Hepatocyte (in vitro differentiated cells): ENCODE data around the gene PIGK. TPM values are rescaled to one million over a fixed set of nuclear protein-coding genes. Genes with fewer than 3 reads are reported as not detected.
"Not testable (repeated sequence)": the region's sequence is repeated elsewhere in the genome, so short reads cannot be mapped to it uniquely, and the experiment has no call there.

Experiments used
- DNase-seq: peaks from one replicate; pipeline ENCODE4 v3.0.0-alpha.2; 2016; ENCODE audit warnings: low spot score
- H2AFZ ChIP-seq: fragments of 200-600 bp; sonication (generic); 2 replicates; pipeline ENCODE4 v1.6.0; 2016; ENCODE audit warnings: antibody characterized with exemption, mild to moderate bottlenecking
- H3K27ac ChIP-seq: fragments of 200-600 bp; sonication (generic); 2 replicates; pipeline ENCODE4 v1.5.1; 2016; ENCODE audit warnings: mild to moderate bottlenecking
- H3K27me3 ChIP-seq: fragments of 200-600 bp; sonication (generic); 2 replicates; pipeline ENCODE4 v1.6.1; 2016
- H3K36me3 ChIP-seq: fragments of 200-600 bp; sonication (generic); replicated peaks from 2 replicates; pipeline ENCODE4 v1.5.1; 2016; ENCODE audit warnings: low read depth; ENCODE audit not compliant: insufficient read depth
- H3K4me1 ChIP-seq: fragments of 200-600 bp; sonication (generic); 2 replicates; pipeline ENCODE4 v1.5.1; 2016; ENCODE audit warnings: mild to moderate bottlenecking, moderate library complexity; ENCODE audit not compliant: insufficient read depth
- H3K4me2 ChIP-seq: fragments of 200-600 bp; sonication (generic); 2 replicates; pipeline ENCODE4 v1.6.0; 2016
- H3K4me3 ChIP-seq: fragments of 200-600 bp; sonication (generic); 2 replicates; pipeline ENCODE4 v1.5.1; 2016; ENCODE audit warnings: mild to moderate bottlenecking
- H3K79me2 ChIP-seq: fragments of 200-600 bp; sonication (generic); 2 replicates; pipeline ENCODE4 v1.6.0; 2017; ENCODE audit warnings: mild to moderate bottlenecking
- H3K9me2 ChIP-seq: fragments of 200-600 bp; sonication (generic); replicated peaks from 2 replicates; pipeline ENCODE4 v1.6.0; 2017; ENCODE audit warnings: mild to moderate bottlenecking; ENCODE audit not compliant: insufficient read depth
- H3K9me3 ChIP-seq: fragments of 200-600 bp; sonication (generic); 2 replicates; pipeline ENCODE4 v1.5.1; 2016; ENCODE audit warnings: low read depth, mild to moderate bottlenecking
- H4K20me1 ChIP-seq: fragments of 200-600 bp; sonication (generic); 2 replicates; pipeline ENCODE4 v1.6.0; 2016; ENCODE audit warnings: mild to moderate bottlenecking; ENCODE audit not compliant: insufficient read depth, poor library complexity, severe bottlenecking
- EZH2 ChIP-seq: fragments of 200-600 bp; sonication (generic); IDR thresholded peaks from 2 replicates; pipeline ENCODE4 v1.6.1; 2016; ENCODE audit warnings: antibody characterized with exemption, mild to moderate bottlenecking, borderline replicate concordance
- EZH2phosphoT487 ChIP-seq: fragments of 200-600 bp; sonication (generic); IDR thresholded peaks from one replicate; pipeline ENCODE4 v1.6.1; 2018; ENCODE audit warnings: antibody characterized with exemption, mild to moderate bottlenecking, low read depth, moderate library complexity; ENCODE audit not compliant: unreplicated experiment, severe bottlenecking
- WGBS: methylation state at CpG from one replicate; pipeline ENCODE4 v1.1.6; 2016; ENCODE audit warnings: low lambda C conversion rate; ENCODE audit errors: missing lambda C conversion rate; 5-methylcytosine and 5-hydroxymethylcytosine counted together
- polyA plus RNA-seq: library from polyadenylated mRNA; unstranded; fragments of >200 nt; fragmentation: Nextera tagmentation; extraction: Ambion mirVana; gene quantifications from 2 replicates; pipeline ENCODE4 v1.2.1, GENCODE V29; 2016
- total RNA-seq: library from RNA; depleted of rRNA; stranded (reverse); fragments of >200 nt; gene quantifications from 2 replicates; pipeline ENCODE4 v1.2.3, GENCODE V29; 2014
- TF ChIP-seq, protein P1 (sequence below): fragments of 200-600 bp; sonication (generic); IDR thresholded peaks from 2 replicates; pipeline ENCODE4 v1.5.1; 2016; ENCODE audit warnings: antibody characterized with exemption, mild to moderate bottlenecking; ENCODE audit not compliant: poor library complexity

PIGK gene
- total and polyA plus RNA-seq, 2 experiments from 2014 or later: 19.4 to 37.1 TPM

DNA sequence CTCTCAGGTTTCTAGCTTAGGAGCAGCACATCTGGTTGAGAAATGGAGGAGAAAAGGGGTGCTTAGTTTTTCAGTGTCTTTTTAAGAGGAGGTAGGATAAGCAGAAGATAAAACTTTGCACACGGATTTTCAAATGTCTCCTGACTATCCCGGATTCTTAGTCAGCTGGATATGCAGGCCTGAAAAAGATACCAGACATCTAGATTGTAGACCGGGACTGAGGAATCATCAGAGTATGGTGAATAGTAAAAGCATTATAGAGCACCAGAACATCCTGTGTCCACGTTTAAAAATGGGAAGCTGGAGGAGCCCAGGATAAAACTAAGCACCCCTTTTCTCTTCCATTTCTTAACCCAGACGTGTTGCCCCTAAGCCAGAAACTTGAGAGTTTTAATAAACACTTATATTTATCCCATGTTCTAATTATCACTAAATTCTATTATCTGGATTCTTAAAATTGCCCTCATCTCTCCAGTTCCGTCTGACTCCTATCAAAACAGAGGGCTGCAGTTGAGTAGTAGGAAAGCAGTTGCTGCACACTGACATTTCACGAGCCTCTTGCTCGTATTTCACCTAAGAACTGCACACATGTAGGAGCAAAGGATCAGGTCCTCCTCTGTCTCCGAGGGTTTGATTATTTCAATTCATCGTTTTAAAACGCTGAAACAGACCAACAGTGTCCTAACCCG, 609 bp downstream of the PIGK start:
- peak overlapping the region; percentile 67 for H3K27ac ChIP-seq
- H3K27me3 ChIP-seq: no peaks in the 10 kb centered on the region
- H3K4me1 ChIP-seq: peaks cover 11% of the 10 kb centered on the region
- H2AFZ ChIP-seq: peak overlapping the region; percentile 97
- H3K36me3 ChIP-seq: no peaks in the 10 kb centered on the region
- DNase-seq: peak; percentile 8
- H3K4me3 ChIP-seq: peak overlapping the region; percentile 48
- no peaks in the 10 kb centered on the region for H3K9me2 ChIP-seq
- TF ChIP-seq EZH2 (no peak), EZH2phosphoT487 (no peak)
- TF ChIP-seq, protein P1, sequence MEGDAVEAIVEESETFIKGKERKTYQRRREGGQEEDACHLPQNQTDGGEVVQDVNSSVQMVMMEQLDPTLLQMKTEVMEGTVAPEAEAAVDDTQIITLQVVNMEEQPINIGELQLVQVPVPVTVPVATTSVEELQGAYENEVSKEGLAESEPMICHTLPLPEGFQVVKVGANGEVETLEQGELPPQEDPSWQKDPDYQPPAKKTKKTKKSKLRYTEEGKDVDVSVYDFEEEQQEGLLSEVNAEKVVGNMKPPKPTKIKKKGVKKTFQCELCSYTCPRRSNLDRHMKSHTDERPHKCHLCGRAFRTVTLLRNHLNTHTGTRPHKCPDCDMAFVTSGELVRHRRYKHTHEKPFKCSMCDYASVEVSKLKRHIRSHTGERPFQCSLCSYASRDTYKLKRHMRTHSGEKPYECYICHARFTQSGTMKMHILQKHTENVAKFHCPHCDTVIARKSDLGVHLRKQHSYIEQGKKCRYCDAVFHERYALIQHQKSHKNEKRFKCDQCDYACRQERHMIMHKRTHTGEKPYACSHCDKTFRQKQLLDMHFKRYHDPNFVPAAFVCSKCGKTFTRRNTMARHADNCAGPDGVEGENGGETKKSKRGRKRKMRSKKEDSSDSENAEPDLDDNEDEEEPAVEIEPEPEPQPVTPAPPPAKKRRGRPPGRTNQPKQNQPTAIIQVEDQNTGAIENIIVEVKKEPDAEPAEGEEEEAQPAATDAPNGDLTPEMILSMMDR: no peak
- WGBS: 9% methylated on average over 12 of the region's 12 CpGs
- H4K20me1 ChIP-seq: no peaks in the 10 kb centered on the region
- H3K79me2 ChIP-seq: no peaks in the 10 kb centered on the region
- H3K4me2 ChIP-seq: peak overlapping the region; percentile 79
- no peaks in the 10 kb centered on the region for H3K9me3 ChIP-seq

DNA sequence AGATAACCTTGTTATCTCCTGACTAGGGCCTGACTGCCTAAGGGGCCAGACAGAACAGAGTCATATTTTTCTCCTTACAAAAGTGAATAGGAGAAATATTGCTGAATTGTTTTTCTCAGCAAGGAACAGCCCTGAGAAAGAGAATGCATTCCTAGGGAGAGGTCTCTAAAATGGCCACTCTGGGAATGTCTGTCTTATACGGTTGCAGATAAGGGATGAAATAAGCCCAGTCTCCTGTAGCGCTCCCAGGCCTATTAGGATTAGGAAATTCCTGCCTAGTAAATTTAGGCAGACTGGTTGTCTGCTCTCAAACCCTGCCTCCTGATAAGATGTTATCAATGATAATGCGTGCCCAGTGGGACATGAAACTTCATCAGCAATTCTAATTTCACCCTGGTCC, 15.2 kb downstream of the PIGK start:
- H3K9me3 ChIP-seq, H3K36me3 ChIP-seq, H4K20me1 ChIP-seq, H3K27me3 ChIP-seq, DNase-seq, H3K27ac ChIP-seq, H3K4me2 ChIP-seq, H3K79me2 ChIP-seq, H2AFZ ChIP-seq, H3K9me2 ChIP-seq, H3K4me1 ChIP-seq, H3K4me3 ChIP-seq: not testable (repeated sequence)
- 93% methylated on average over 3 of the region's 3 CpGs for WGBS

DNA sequence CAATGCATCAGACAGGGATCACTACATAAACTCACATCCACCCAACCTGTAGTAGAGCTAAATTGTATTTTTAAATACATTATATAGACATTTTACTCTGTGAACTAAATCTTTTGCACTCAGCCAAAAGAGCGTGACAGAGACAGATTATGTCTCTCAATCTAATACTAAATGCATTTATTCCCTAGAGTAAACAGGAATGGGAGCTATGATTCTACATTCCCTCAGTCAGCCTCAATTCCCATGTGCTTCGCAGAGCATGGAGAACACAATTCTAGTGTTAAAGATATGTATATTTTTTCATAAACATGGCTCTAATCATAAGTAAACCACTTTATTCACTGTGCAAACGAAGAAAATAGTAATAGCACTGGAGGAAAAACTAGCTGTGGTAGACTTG, 16.5 kb downstream of the PIGK start:
- H3K27me3 ChIP-seq: no peaks in the 10 kb centered on the region
- no peaks in the 10 kb centered on the region for H4K20me1 ChIP-seq
- H3K36me3 ChIP-seq: no peaks in the 10 kb centered on the region
- H3K27ac ChIP-seq: peak overlapping the region; percentile 5
- no peaks in the 10 kb centered on the region for H3K9me2 ChIP-seq
- no peak overlapping the region for H2AFZ ChIP-seq
- H3K4me1 ChIP-seq: no peaks in the 10 kb centered on the region
- TF ChIP-seq EZH2 (no peak), EZH2phosphoT487 (no peak)
- TF ChIP-seq, protein P1: no peak
- DNase-seq: no peak
- H3K79me2 ChIP-seq: no peaks in the 10 kb centered on the region
- no peak overlapping the region for H3K4me3 ChIP-seq
- no peaks in the 10 kb centered on the region for H3K9me3 ChIP-seq
- peak overlapping the region; percentile 52 for H3K4me2 ChIP-seq
- 79% methylated on average over 3 of the region's 3 CpGs for WGBS

DNA sequence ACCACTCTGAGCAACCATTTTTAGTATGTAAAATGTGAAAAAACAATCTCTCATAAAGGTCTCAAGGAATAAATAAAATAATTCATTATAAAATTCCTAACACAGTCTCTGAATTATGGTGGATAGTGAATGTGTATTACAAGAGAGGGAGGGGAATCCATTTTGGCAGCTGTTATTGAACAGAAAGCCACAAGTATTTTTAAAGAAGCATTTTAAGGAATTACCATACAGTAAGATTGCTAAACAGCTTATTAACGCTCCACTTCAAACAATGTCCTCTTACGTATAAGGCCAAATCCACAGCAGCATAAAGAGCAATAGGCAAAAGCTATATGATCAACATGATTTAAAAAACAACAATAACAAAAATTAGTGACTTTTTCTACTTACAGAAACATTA, 18.4 kb downstream of the PIGK start:
- Histone ChIP-seq H3K9me3 (no peaks in the 10 kb centered on the region), H3K4me1 (no peaks in the 10 kb centered on the region), H3K4me2 (no peak overlapping the region), H3K79me2 (no peaks in the 10 kb centered on the region), H3K27ac (no peak overlapping the region), H4K20me1 (no peaks in the 10 kb centered on the region), H3K9me2 (no peaks in the 10 kb centered on the region), H3K4me3 (no peak overlapping the region), H3K36me3 (no peaks in the 10 kb centered on the region), H3K27me3 (no peaks in the 10 kb centered on the region), H2AFZ (no peak overlapping the region)
- no peak for DNase-seq
- WGBS: 96% methylated on average over 2 of the region's 2 CpGs
- TF ChIP-seq, protein P1: no peak
- TF ChIP-seq EZH2: no peak
- no peak for TF ChIP-seq EZH2phosphoT487
